Superior temporal gyrus (tissue), 1 donor: Measurements from ENCODE around the gene POLDIP3.

ENCODE experiments used
- DNase-seq: peaks from one replicate; pipeline ENCODE4 v3.0.0-alpha.2; 2016; ENCODE audit errors: extremely low spot score

Gene POLDIP3

GRCh38 chr22:42614312-42615091 lies at the start of gene POLDIP3:
TSS of gene POLDIP3 (minus strand) at chr22:42614883. CDS start at chr22:42614857, 26 bp downstream.
- peak; percentile 99 for DNase-seq

GRCh38 chr22:42661985-42662831 lies 47.5 kb upstream of the POLDIP3 start:
- DNase-seq: peak; percentile 80

- no peak for DNase-seq
Measured at GRCh38 chr22:42656578-42656977, 41.9 kb upstream of the POLDIP3 start.

GRCh38 chr22:42655693-42656092 lies 41.0 kb upstream of the POLDIP3 start:
- no peak for DNase-seq

GRCh38 chr22:42654436-42655073 lies 39.9 kb upstream of the POLDIP3 start:
- no peak for DNase-seq

GRCh38 chr22:42653999-42654398 lies 39.3 kb upstream of the POLDIP3 start:
- DNase-seq: no peak

- DNase-seq: no peak
Measured at GRCh38 chr22:42651134-42651533, 36.5 kb upstream of the POLDIP3 start.

GRCh38 chr22:42649246-42650099 lies 34.8 kb upstream of the POLDIP3 start, which contains the start of gene CYB5R3:
TSS of gene CYB5R3 (minus strand) at chr22:42649392. CDS start at chr22:42649315, 77 bp downstream.
- DNase-seq: peak; percentile 73

- no peak for DNase-seq
Measured at GRCh38 chr22:42648368-42649245, 33.9 kb upstream of the POLDIP3 start.

- no peak for DNase-seq
Measured at GRCh38 chr22:42648017-42648367, 33.3 kb upstream of the POLDIP3 start.

GRCh38 chr22:42646569-42647525 lies 32.2 kb upstream of the POLDIP3 start:
- DNase-seq: no peak

GRCh38 chr22:42645938-42646568 lies 31.4 kb upstream of the POLDIP3 start:
- no peak for DNase-seq

- no peak for DNase-seq
Measured at GRCh38 chr22:42645341-42645937, 30.8 kb upstream of the POLDIP3 start.

- no peak for DNase-seq
Measured at GRCh38 chr22:42644422-42645340, 30.0 kb upstream of the POLDIP3 start.

- no peak for DNase-seq
Measured at GRCh38 chr22:42643634-42644421, 29.1 kb upstream of the POLDIP3 start.
